ENCODE results near the gene CYP24A1.

DNA sequence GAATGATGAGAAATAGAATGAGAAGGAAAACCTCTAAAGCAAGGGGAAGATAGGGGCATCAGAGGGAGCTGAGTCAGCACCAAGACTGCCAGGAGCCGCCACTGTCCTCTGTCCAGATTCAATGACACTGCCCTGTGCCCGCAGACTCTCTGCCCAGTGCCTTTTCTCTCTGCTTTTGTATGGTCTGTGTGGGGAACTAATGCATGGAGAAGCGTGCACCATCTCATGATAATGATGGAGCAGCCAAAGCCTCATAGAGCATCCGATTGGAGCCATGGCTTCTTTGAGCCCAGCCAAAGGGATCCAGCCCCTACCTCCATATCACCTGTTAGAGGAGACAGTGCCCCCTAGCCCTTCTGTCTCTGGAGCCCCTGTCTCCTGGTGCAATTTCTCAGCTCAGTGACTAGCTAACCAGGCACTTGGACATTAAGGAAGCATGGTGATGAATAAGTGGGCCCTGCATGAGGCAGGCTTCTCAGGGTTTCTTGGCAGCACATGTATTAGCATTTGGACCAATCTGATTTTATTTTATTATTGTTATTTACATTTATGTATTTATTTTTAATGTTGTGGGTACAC lies 27.6 kb upstream of the CYP24A1 start:
- TF ChIP-seq CTCF (IDR thresholded peaks at IDR 0.05) (no peak), POLR2AphosphoS5 (IDR thresholded peaks at IDR 0.05; ENCODE audit: insufficient read depth in 1 of 2, low read depth in 1 of 2) (no peak)
